HuH-7 (cell line): Measurements from ENCODE around the gene AGK.
"Not testable (repeated sequence)": the region's sequence is repeated elsewhere in the genome, so short reads cannot be mapped to it uniquely, and the experiment has no call there.

Experiments used
- DNase-seq: peaks from one replicate; pipeline ENCODE4 v3.0.0; 2011; ENCODE audit warnings: low spot score

AGK gene

GRCh38 chr7:141587304-141587703 lies 36.1 kb downstream of the AGK start:
- no peak for DNase-seq

GRCh38 chr7:141588912-141589311 lies 37.7 kb downstream of the AGK start:
- no peak for DNase-seq

DNA sequence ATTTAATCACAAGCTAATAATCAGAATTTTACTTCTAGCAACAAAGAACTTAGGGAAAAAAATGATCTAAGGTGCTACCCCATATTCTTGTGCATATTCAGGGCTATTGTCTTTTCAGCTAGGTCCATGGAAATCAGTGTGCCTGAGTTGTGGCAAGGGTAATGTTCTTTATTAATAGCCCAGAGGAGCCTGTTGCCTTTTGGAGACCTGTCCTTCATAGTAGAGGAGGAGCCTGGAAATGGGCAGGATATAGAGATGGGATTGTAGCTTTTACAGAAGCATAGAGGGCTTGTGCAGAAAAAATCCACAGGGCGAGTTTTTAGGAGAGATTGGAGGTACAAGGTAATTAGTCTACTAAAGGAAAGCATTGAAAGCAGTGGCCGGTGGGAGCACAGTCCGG lies 38.9 kb downstream of the AGK start:
- no peak for DNase-seq

DNA sequence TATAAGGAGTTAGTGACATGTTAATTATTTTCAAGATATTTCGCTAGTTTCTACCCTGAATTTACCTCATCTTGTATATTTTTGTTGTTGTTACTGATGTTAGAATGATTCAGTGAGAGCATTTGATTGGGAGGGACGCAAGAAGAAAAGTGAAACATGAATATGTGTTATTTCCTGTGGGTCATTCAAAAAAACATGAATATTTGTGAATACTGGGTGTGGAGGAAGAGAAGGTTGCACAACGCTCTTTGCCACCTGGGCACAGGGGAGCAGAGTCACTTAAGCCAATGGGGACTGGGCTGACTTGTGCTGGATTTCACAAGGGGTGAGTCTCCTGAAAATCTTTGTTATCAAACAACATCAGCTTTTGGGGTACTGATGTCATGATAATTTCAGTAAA lies 39.5 kb downstream of the AGK start:
- no peak for DNase-seq

- no peak for DNase-seq
Observed at GRCh38 chr7:141593134-141593533, 41.9 kb downstream of the AGK start.

- no peak for DNase-seq
Observed at GRCh38 chr7:141597966-141598365, 46.8 kb downstream of the AGK start.

- DNase-seq = no peak
Observed at GRCh38 chr7:141598408-141598807, 47.2 kb downstream of the AGK start.

DNA sequence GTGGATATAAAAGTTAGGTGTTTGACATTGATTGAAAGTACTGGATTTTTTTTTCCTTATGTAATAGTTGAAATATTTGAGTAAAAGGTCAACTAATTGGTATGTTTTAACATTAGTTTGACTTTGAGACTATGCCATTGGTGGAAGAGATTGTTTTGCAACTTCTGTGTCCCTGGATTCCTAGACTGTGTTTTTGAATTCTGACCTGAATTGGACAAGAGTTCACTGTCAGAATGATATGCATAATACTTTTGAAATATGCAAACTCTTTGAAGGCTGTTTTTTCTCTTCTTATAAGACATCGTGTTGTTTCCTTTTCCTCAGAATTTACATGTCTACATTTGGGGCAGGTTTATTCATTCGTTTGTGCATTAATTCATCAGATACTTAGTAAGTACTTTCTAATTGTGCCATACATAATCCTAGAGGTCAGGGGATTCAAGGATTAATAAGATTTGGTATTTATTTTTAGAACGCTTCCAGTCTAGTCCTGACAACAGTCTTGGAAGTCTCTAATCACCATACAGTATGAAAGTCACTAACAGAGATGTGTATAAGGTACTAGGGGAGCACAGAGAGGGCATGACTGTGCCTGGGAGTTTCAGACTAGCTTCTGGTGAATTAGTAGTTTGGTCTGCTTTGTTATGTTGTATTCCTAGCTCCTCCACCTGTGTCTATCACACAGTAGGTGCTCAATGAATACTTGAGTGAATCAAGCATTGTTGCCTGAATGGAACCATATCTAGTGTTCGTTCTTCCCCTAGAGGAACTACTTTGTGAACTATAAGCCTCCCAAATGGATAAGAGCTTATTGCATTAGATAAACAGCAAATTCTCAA lies 49.2 kb downstream of the AGK start:
- no peak for DNase-seq

DNA sequence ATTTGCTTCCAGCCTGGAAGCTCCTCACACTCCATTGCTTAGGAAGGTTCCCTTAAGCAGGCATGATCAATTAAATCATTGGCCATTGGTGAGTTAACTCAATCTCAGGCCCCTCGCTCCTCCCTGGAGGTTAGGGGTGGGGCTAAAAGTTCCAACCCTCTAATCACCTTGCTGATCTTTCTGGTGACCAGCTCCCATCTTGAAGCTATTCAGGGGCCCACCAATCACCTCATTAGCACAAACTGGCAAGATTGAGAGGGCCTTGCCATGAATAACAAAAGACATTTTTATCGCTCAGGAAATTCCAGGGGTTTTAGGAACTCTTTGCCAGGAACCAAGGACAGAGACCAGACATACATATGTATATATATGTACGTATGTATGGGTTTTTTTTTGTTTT lies 58.4 kb downstream of the AGK start:
- no peak for DNase-seq

DNA sequence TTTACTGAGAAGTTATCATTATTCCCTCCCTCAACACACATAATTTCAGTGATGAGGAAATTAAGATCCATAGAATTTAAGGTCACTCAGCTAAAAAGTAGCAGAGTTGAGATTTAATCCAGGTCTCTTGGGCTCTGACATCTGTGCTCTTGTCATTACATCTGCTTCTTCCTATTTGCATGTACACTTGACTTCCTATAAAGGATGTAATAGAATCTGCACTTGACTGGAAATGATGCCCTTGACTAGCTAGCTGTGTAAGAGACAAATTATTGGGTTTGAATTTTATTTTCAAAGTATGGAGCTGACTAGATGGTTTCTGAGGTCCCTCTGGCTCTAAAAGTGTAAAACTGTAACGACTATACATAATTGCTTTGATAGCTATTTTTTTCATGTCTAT lies 59.5 kb downstream of the AGK start:
- no peak for DNase-seq

GRCh38 chr7:141612861-141613260 lies 61.7 kb downstream of the AGK start:
- no peak for DNase-seq

DNA sequence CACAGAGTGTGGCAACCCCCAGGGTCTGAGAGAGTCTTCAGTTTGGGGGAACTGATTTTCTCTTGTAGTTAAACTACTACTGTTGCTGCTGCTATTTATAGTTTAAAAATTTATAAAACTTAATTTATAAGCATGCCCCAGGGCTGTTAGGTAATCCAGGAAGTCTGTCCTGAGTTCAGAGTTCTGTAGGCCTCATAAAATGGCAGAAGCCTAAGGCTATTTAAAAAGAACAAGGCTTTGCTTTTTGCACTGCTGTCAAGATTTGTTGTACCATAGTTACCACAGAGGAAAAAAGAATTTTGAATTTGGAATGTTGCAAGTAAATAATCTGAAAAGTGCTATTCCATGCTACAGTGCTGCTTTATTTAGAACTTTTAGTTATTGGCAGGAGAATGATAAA lies 66.1 kb downstream of the AGK start:
- DNase-seq = no peak

- no peak for DNase-seq
Observed at GRCh38 chr7:141619745-141620144, 68.5 kb downstream of the AGK start.

GRCh38 chr7:141624763-141625162 lies 73.6 kb downstream of the AGK start:
- DNase-seq = no peak

DNA sequence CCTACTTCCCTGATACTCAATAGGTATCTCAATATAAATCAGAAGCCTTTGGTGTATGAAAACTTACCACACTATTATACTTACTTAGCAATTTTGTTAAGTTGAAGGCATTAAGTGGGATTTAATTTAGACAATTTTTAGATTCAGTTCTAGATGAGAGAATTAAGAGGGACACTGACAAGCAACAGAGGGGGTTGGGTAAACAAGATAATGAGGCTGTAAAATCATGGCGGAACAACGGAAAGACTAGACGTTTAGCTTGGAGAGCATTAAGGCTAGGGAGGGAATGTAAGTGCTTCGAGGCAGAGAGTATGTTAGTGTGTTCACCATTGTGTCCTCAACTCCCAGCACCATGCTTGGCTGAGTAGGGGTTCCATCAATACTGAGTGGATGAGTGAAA lies 79.4 kb downstream of the AGK start:
- no peak for DNase-seq

GRCh38 chr7:141631525-141631924 lies 80.3 kb downstream of the AGK start:
- no peak for DNase-seq

DNA sequence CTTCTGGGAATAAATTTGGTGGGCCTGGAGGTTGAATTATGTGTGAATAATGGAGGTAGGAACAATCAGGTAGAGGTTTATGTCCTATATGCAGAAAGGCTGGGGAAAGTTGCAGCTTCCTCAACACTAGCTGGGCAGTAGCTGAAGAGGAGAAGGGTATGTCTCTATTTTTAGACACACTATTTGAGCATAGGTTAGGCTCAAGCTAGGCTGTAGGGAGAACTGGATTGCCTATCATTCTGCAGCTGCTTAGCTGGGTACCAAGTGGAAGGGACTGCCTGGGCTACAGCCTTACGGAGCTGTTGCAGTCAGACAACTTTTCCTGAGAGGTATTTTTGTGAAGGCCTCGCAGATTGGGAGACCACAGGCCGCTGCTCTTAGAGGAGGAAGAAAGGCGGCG lies 82.9 kb downstream of the AGK start:
- DNase-seq = no peak

DNA sequence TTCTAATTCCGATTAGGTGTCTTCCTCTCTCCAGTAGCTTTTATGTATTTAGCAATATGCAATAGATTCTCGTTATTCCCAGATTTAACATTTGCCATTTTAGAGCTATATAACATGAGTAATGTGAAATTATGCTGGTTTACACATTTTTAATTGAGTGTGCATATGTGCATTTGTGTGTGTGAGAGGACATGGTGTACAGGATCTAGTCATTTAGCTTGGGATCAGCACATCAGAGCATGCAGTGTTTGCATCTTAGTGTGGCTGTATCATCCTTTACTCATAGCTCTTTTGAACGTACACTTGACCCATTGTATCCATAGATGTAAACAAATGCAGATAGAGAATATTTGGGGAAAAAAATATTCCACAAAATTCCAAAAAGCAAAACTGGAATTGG lies 84.8 kb downstream of the AGK start:
- DNase-seq = no peak

- DNase-seq = no peak
Observed at GRCh38 chr7:141640239-141640840, 89.1 kb downstream of the AGK start.

DNA sequence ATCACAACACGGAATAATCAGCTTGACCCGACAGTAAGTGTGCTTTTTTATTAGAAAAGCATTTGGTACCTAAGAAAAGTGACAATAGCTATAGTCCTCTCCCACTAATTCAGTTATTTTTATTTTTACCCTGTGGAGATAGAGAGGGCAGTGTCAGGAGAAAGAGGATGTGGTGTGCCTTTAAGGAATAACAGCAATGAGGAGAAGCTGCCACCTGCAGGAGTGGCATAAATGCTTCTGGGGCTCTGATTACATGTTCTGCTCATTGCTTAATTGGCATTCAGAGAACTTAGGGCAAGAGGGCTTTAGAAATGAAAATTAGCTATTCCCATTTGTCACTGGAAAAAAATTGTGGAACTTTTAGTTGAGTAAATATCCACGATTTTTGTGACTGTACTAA lies 90.7 kb downstream of the AGK start:
- no peak for DNase-seq

GRCh38 chr7:141645188-141645587 lies 94.0 kb downstream of the AGK start:
- DNase-seq = no peak

DNA sequence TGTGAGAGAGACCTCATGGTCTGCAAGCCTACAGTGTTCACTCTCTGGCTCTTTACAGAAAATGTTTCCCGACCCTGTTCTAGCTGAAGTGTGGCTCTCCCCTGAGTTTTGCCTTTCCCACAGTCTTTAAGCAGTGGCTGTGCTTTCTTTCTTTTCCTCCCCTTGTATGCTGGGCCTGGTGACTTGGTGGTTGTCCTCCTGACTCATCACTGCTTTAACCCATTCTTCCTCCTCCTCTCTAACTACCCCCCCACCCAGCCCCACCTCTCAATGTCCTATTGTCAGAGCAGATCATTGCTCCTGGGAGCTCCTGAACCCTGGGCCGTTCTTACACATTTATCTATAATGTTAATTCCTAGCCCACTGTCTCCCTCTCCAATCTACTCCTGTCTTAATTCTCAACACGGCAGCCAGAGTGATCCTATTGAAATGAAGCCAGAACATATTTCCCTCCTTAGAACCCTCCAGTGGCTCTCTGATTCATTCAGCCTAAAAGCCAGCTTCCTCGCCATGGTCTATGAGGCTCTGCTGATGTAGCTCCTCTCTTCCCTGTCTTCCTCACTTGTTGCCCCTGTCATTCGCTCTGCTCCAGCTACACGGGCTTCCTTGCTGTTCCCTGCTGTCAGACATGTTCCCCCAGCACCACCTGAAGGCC lies 95.7 kb downstream of the AGK start:
- DNase-seq = no peak

- not testable (repeated sequence) for DNase-seq
Observed at GRCh38 chr7:141647701-141648100, 96.5 kb downstream of the AGK start.
